Peyer's patch (tissue), 4 donors: ENCODE data around the gene TUBB4A.

ENCODE experiments used
- POLR2A ChIP-seq, 2 donors: fragments of 450-650 bp; IDR thresholded peaks; one replicate each; pipeline ENCODE4 v1.5.1; 2017; ENCODE audit warnings: antibody characterized with exemption in 2 of 2, mild to moderate bottlenecking in 2 of 2, moderate library complexity in 2 of 2
- TF ChIP-seq, protein P1 (sequence below), 6 experiments: fragments of 450-650 bp in 4 of 6; fragments of 200-600 bp in 2 of 6; sonication (generic) in 1 of 6; IDR thresholded peaks; one replicate each; pipeline ENCODE4 v1.5.1; 2017 to 2019; ENCODE audit warnings: antibody characterized with exemption in 6 of 6, mild to moderate bottlenecking in 3 of 6, moderate library complexity in 1 of 6

DNA sequence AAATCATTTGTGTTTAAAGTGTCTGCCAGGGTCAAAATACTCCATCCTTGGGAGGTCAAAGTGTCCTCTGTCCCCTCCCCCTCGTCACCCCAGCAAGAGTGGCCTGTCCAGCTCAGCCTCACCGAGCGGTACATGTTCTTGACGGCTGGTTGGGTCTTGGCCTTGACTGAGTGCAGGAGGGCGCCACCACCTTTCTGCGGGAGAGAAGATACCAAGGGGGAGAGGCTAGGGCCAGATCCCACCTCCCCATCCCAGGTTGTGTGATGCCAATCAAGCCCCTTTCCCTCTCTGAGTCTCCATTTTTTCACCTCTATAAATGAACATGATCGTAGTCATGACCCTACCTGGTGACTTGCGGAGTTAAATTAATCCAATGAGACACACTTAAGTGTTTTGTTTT is 31.9 kb downstream of the TUBB4A start:
- TF ChIP-seq POLR2A (IDR thresholded peaks at IDR 0.05) = no peak
- TF ChIP-seq, protein P1, sequence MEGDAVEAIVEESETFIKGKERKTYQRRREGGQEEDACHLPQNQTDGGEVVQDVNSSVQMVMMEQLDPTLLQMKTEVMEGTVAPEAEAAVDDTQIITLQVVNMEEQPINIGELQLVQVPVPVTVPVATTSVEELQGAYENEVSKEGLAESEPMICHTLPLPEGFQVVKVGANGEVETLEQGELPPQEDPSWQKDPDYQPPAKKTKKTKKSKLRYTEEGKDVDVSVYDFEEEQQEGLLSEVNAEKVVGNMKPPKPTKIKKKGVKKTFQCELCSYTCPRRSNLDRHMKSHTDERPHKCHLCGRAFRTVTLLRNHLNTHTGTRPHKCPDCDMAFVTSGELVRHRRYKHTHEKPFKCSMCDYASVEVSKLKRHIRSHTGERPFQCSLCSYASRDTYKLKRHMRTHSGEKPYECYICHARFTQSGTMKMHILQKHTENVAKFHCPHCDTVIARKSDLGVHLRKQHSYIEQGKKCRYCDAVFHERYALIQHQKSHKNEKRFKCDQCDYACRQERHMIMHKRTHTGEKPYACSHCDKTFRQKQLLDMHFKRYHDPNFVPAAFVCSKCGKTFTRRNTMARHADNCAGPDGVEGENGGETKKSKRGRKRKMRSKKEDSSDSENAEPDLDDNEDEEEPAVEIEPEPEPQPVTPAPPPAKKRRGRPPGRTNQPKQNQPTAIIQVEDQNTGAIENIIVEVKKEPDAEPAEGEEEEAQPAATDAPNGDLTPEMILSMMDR (IDR thresholded peaks at IDR 0.05) = no peak
